HEK293T (cell line): ENCODE results near the gene CHST1.

Source experiments
- L3MBTL2 ChIP-seq: fragments of 450-650 bp; conservative IDR thresholded peaks from 2 replicates; pipeline ENCODE4 v1.6.1; 2016; ENCODE audit warnings: mild to moderate bottlenecking
- NFRKB ChIP-seq: fragments of 450-650 bp; IDR thresholded peaks from 2 replicates; pipeline ENCODE4 v1.6.1; 2016; ENCODE audit warnings: mild to moderate bottlenecking, moderate library complexity

- TF ChIP-seq L3MBTL2, result no peak
- no peak for TF ChIP-seq NFRKB
Measured at GRCh38 chr11:45605051-45605450, 60.4 kb downstream of the CHST1 start.
